Large intestine (tissue), 3 donors: ENCODE data around the gene AP2A1. TPM values are rescaled to one million over a fixed set of nuclear protein-coding genes. Genes with fewer than 3 reads are reported as not detected.

Source experiments
- DNase-seq, 2 donors: peaks; one replicate each; pipeline versions ENCODE4 v3.0.0 to v3.0.0-alpha.2; 2013
- H3K27ac ChIP-seq: one replicate; pipeline ENCODE4 v1.5.1; 2013; ENCODE audit warnings: low read length
- H3K27me3 ChIP-seq: 2 replicates; pipeline ENCODE4 v1.6.1; 2013; ENCODE audit warnings: low read length; ENCODE audit not compliant: control insufficient read depth, insufficient read depth
- H3K36me3 ChIP-seq: 2 replicates; pipeline ENCODE4 v1.6.1; 2013; ENCODE audit warnings: low read length; ENCODE audit not compliant: control insufficient read depth, insufficient read depth
- H3K4me1 ChIP-seq: one replicate; pipeline ENCODE4 v1.6.1; 2013; ENCODE audit warnings: low read length; ENCODE audit not compliant: control insufficient read depth, insufficient read depth
- H3K4me3 ChIP-seq: one replicate; pipeline ENCODE4 v1.5.1; 2013; ENCODE audit warnings: low read length
- H3K9me3 ChIP-seq: one replicate; pipeline ENCODE4 v1.6.1; 2013; ENCODE audit warnings: mild to moderate bottlenecking, low read depth, low read length, moderate library complexity; ENCODE audit not compliant: control insufficient read depth
- WGBS: methylation state at CpG from one replicate; pipeline ENCODE4 v1.1.5; 2013; ENCODE audit warnings: low lambda C conversion rate; ENCODE audit not compliant: insufficient coverage; 5-methylcytosine and 5-hydroxymethylcytosine counted together
- polyA plus RNA-seq: library from polyadenylated mRNA; unstranded; fragments of 120-200 nt; gene quantifications from one replicate; pipeline ENCODE4 v1.2.1, GENCODE V29; 2013

Gene AP2A1
- polyA plus RNA-seq, 1 donor = 60.5 TPM

GRCh38 chr19:49763230-49763629 is 3.6 kb upstream of the AP2A1 start, which contains the start of gene TSKS:
TSS of gene TSKS (minus strand) at chr19:49763306. CDS start at chr19:49763247, 59 bp downstream.
- Histone ChIP-seq H3K36me3 (no peaks in the 10 kb centered on the region), H3K4me3 (no peak within 1 kb of the TSS), H3K27ac (no peak within 1 kb of the TSS), H3K9me3 (no peaks in the 10 kb centered on the region), H3K4me1 (peaks cover 14% of the 10 kb centered on the region), H3K27me3 (peaks cover 3% of the 10 kb centered on the region)
- no peak for DNase-seq
- WGBS = no CpG with 5 or more reads among the region's 6 CpGs

DNA sequence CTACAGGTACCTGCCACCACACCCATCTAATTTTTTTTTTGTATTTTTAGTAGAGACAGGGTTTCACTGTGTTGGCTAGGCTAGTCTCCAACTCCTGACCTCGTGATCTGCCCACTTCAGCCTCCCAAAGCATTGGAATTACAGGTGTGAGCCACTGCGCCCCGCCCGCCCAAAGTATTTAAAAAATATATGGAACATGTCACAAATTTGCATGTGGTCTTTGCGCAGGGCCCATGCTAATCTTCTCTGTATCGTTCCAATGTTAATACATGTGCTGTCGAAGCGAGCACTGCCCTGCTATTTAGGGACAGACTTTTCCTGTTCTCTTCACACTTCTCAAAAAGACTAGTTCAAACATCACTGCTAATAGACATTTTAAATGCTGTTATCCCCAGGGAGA is 2.5 kb upstream of the AP2A1 start:
- Histone ChIP-seq H3K36me3 (peaks cover 2% of the 10 kb centered on the region), H3K4me1 (peaks cover 17% of the 10 kb centered on the region), H3K27ac (no peak overlapping the region), H3K27me3 (no peaks in the 10 kb centered on the region), H3K9me3 (no peaks in the 10 kb centered on the region), H3K4me3 (no peak overlapping the region)
- WGBS = no CpG with 5 or more reads among the region's 8 CpGs
- DNase-seq = no peak

DNA sequence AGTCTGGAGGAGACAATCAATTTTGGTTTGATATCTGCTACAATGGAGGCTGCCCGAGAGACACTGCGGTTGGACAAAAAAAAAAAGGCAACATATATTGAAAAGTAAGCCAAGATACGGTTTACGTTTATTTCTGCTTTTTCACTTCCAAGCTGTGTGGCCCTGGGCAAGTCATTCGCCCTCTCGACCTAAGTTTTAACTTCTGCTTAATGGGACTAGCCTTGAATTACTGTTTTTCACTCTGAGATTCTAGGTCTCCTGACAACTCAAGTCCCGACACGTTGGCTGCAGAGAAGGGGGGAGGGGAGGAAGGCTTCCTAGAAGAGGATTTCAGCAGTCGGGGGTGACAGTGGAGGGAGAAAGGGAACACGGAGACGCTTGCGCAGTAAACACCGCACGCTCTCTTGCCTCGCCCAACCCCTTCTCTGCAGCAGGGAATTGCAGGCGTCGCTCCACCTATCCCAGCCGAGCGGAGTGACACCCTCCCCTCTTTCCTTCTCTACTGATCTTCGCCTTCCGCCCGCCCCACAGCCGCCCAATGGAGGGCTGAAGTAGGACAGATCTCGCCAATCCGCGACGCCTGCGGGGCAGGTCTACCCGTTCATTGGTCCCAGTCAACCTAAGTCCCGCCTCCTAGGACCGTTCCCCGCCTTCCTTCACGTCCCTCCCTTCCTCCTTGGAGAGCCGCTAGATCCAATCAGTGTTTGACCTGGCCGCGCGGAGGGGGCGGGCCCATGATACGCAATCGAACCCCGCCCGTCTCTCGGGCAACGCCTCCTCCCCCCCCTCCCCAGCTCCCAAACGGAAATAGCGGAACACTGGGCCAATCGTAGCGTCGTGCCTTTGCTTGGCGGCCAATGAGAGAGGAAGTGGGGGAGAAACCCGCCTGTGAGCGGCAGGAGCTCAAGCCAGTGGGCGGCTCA is 533 bp upstream of the AP2A1 start:
- Histone ChIP-seq H3K27me3 (no peaks in the 10 kb centered on the region), H3K36me3 (peaks cover 2% of the 10 kb centered on the region), H3K27ac (peak overlapping the region; percentile 82), H3K4me1 (peaks cover 18% of the 10 kb centered on the region), H3K9me3 (no peaks in the 10 kb centered on the region), H3K4me3 (peak overlapping the region; percentile 30)
- DNase-seq = peak; percentile 100
- WGBS = no CpG with 5 or more reads among the region's 53 CpGs

GRCh38 chr19:49767381-49767780 is 580 bp downstream of the AP2A1 start:
- DNase-seq = peak in 1 of 2 donors; percentile 42
- H3K4me1 ChIP-seq = peaks cover 25% of the 10 kb centered on the region
- H3K36me3 ChIP-seq = peaks cover 2% of the 10 kb centered on the region
- peak overlapping the region; percentile 64 for H3K27ac ChIP-seq
- no CpG with 5 or more reads among the region's 9 CpGs for WGBS
- H3K4me3 ChIP-seq = peak overlapping the region; percentile 88
- H3K9me3 ChIP-seq = no peaks in the 10 kb centered on the region
- no peaks in the 10 kb centered on the region for H3K27me3 ChIP-seq

- no peak overlapping the region for H3K27ac ChIP-seq
- no peaks in the 10 kb centered on the region for H3K9me3 ChIP-seq
- peaks cover 25% of the 10 kb centered on the region for H3K4me1 ChIP-seq
- peak overlapping the region; percentile 88 for H3K4me3 ChIP-seq
- WGBS = 80% methylated on average over 1 of the region's 12 CpGs
- H3K36me3 ChIP-seq = peaks cover 2% of the 10 kb centered on the region
- DNase-seq = no peak
- H3K27me3 ChIP-seq = no peaks in the 10 kb centered on the region
Observed at GRCh38 chr19:49767967-49768581, 1.3 kb downstream of the AP2A1 start.

GRCh38 chr19:49770529-49770928 is 3.7 kb downstream of the AP2A1 start:
- Histone ChIP-seq H3K36me3 (peaks cover 5% of the 10 kb centered on the region), H3K9me3 (no peaks in the 10 kb centered on the region), H3K27me3 (no peaks in the 10 kb centered on the region), H3K27ac (no peak overlapping the region), H3K4me3 (no peak overlapping the region), H3K4me1 (peaks cover 23% of the 10 kb centered on the region)
- no peak for DNase-seq
- WGBS = no CpG with 5 or more reads among the region's 8 CpGs

GRCh38 chr19:49771674-49772139 is 4.9 kb downstream of the AP2A1 start:
- Histone ChIP-seq H3K27ac (peak overlapping the region; percentile 63), H3K36me3 (peaks cover 15% of the 10 kb centered on the region), H3K27me3 (no peaks in the 10 kb centered on the region), H3K4me1 (peaks cover 19% of the 10 kb centered on the region), H3K9me3 (no peaks in the 10 kb centered on the region), H3K4me3 (no peak overlapping the region)
- peak; percentile 69 to 79 for DNase-seq
- WGBS = no CpG with 5 or more reads among the region's 13 CpGs

- H3K36me3 ChIP-seq = peaks cover 15% of the 10 kb centered on the region
- H3K9me3 ChIP-seq = no peaks in the 10 kb centered on the region
- no peaks in the 10 kb centered on the region for H3K27me3 ChIP-seq
- no CpG with 5 or more reads among the region's 10 CpGs for WGBS
- DNase-seq = no peak
- H3K4me3 ChIP-seq = no peak overlapping the region
- no peak overlapping the region for H3K27ac ChIP-seq
- H3K4me1 ChIP-seq = peaks cover 14% of the 10 kb centered on the region
Observed at GRCh38 chr19:49772850-49773432, 6.1 kb downstream of the AP2A1 start.

DNA sequence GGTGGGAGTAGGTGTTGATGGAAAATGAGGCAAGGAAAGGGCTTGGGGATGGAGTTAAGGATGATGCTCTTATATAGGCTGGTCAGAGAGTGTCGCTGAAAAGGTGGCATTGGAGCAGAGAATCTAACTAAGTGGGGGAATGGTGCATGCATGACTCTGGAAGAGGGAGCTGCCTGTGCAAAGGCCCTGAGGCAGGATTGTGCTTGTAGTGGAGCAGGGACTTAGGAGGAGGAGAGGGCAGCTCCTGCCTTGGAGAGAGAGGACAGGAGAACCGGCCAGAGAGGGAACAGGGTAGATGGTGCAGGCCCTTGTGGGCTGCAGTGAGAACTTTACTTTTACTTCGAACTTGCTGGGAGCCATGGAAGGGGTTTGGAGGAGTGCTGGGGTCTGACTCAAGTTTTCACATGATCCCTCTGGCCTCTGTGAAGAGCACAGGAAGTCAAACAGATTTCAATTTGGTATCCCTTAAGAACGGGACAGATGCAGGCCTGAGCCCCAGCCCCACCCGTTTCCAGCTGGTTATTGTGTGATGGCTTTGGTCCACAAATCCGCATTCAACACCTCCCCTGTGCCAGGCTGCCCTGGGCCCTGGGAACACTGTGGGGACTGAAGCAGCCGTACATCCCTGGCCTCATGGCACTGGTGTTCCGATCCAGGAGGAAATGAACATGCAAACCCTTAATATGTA is 7.0 kb downstream of the AP2A1 start:
- H3K27ac ChIP-seq = no peak overlapping the region
- H3K27me3 ChIP-seq = no peaks in the 10 kb centered on the region
- peaks cover 7% of the 10 kb centered on the region for H3K4me1 ChIP-seq
- no peak overlapping the region for H3K4me3 ChIP-seq
- DNase-seq = no peak
- H3K9me3 ChIP-seq = no peaks in the 10 kb centered on the region
- peaks cover 15% of the 10 kb centered on the region for H3K36me3 ChIP-seq
- WGBS = 100% methylated on average over 1 of the region's 8 CpGs

- H3K9me3 ChIP-seq = no peaks in the 10 kb centered on the region
- no peak overlapping the region for H3K4me3 ChIP-seq
- H3K4me1 ChIP-seq = peaks cover 7% of the 10 kb centered on the region
- WGBS = no CpG with 5 or more reads among the region's 8 CpGs
- H3K36me3 ChIP-seq = peaks cover 14% of the 10 kb centered on the region
- no peak overlapping the region for H3K27ac ChIP-seq
- DNase-seq = no peak
- H3K27me3 ChIP-seq = no peaks in the 10 kb centered on the region
Observed at GRCh38 chr19:49774969-49775368, 8.2 kb downstream of the AP2A1 start.
